HCT116 (cell line): Measurements from ENCODE around the gene ARHGAP9. TPM values are rescaled to one million over a fixed set of nuclear protein-coding genes. Genes with fewer than 3 reads are reported as not detected.

ENCODE experiments used
- ATAC-seq: fragments of 200-7000 bp; cut with Tn5 transposase; 2 replicates; pipeline ENCODE4 v1.9.1; 2020; ENCODE audit warnings: mild to moderate bottlenecking, moderate library complexity
- BruUV-seq: library from RNA; stranded (reverse); fragments of 400-500 nt; replicated peaks from 2 replicates; lab custom pipeline; 2021; lab: Mats Ljungman, UMichigan
- CTCF ChIA-PET: fragments of 300-600 bp; sonication (Branson Sonifier 250); formaldehyde crosslinking; loops from one replicate; lab custom pipeline; 2021; ENCODE audit warnings: antibody characterized with exemption; lab: Charles Lee
- POLR2A ChIA-PET: fragments of 300-600, 350-600 bp; sonication (Branson Sonifier 250); formaldehyde crosslinking; loops from one replicate; lab custom pipeline; 2021; ENCODE audit warnings: antibody characterized with exemption; lab: Charles Lee
- RAD21 ChIA-PET, 2 experiments: fragments of 300-600 bp; sonication (Branson Sonifier 250); formaldehyde crosslinking; loops; one replicate each; lab custom pipeline; 2023; ENCODE audit warnings: low total read pairs in 2 of 2; ENCODE audit not compliant: uncharacterized antibody in 2 of 2, unreplicated experiment in 2 of 2, low non-redundant PET in 1 of 2; lab: Charles Lee
- DNase-seq: peaks from one replicate; pipeline ENCODE4 v3.0.0-alpha.2; 2010; ENCODE audit warnings: low read depth, low spot score
- H2AFZ ChIP-seq: fragments of 200-600 bp; shearing (Covaris generic), sonication (generic); 2 replicates; pipeline ENCODE4 v1.6.1; 2017; ENCODE audit warnings: low read depth, mixed run types, mixed read lengths, antibody characterized with exemption, low read length; ENCODE audit not compliant: poor library complexity, severe bottlenecking
- H3K27ac ChIP-seq: 2 replicates; pipeline ENCODE4 v1.5.1; 2012; ENCODE audit warnings: low read depth, low read length
- H3K27me3 ChIP-seq: fragments of 200-600 bp; sonication (generic); 2 replicates; pipeline ENCODE4 v1.6.1; 2016; ENCODE audit warnings: mixed run types, low read length, mixed read lengths; ENCODE audit not compliant: insufficient read depth
- H3K36me3 ChIP-seq, 2 experiments: fragments of 200-500 bp in 1 of 2; fragments of 200-600 bp in 1 of 2; sonication (Bioruptor generic) in 1 of 2; sonication (generic) in 1 of 2; 2 replicates each; pipeline versions ENCODE4 v1.5.1 to v1.6.1; 2014 to 2016; ENCODE audit warnings: low read length in 2 of 2, inconsistent platforms in 1 of 2, mixed read lengths in 1 of 2, mixed run types in 1 of 2; ENCODE audit not compliant: insufficient read depth in 2 of 2, control insufficient read depth in 1 of 2
- H3K4me1 ChIP-seq, 2 experiments: fragments of 200-600 bp in 1 of 2; sonication (generic) in 1 of 2; 2 replicates each; pipeline versions ENCODE4 v1.5.1 to v1.6.1; 2012 to 2017; ENCODE audit warnings: low read length in 2 of 2, inconsistent platforms in 1 of 2, mild to moderate bottlenecking in 1 of 2, mixed read lengths in 1 of 2, mixed run types in 1 of 2, moderate library complexity in 1 of 2; ENCODE audit not compliant: insufficient read depth in 2 of 2, control insufficient read depth in 1 of 2
- H3K4me2 ChIP-seq: fragments of 200-600 bp; sonication (generic); 2 replicates; pipeline ENCODE4 v1.6.1; 2017; ENCODE audit warnings: mixed run types, low read length, mixed read lengths
- H3K4me3 ChIP-seq, 2 experiments: fragments of 200-600 bp in 1 of 2; sonication (generic) in 1 of 2; replicated peaks in 1 of 2; 2 replicates each; pipeline ENCODE4 v1.5.1; 2011 to 2016; ENCODE audit warnings: low read length in 2 of 2, control low read depth in 1 of 2, low read depth in 1 of 2, mild to moderate bottlenecking in 1 of 2, mixed read lengths in 1 of 2, mixed run types in 1 of 2
- H3K79me2 ChIP-seq: fragments of 200-600 bp; sonication (generic); 2 replicates; pipeline ENCODE4 v1.6.1; 2017; ENCODE audit warnings: mild to moderate bottlenecking, mixed run types, low read length, moderate library complexity, mixed read lengths; ENCODE audit not compliant: insufficient read depth
- H3K9ac ChIP-seq: fragments of 200-600 bp; sonication (generic); 2 replicates; pipeline ENCODE4 v1.6.1; 2016; ENCODE audit warnings: low read length, mixed read lengths
- H3K9me2 ChIP-seq: fragments of 200-600 bp; sonication (generic), shearing (Covaris generic); 2 replicates; pipeline ENCODE4 v1.6.1; 2017; ENCODE audit warnings: mixed run types, mild to moderate bottlenecking, moderate library complexity; ENCODE audit not compliant: insufficient read depth
- H3K9me3 ChIP-seq, 2 experiments: fragments of 200-500 bp in 1 of 2; fragments of 200-600 bp in 1 of 2; sonication (Bioruptor generic) in 1 of 2; sonication (generic) in 1 of 2; 2 replicates each; pipeline ENCODE4 v1.6.1; 2014 to 2017; ENCODE audit warnings: low read length in 2 of 2, mixed read lengths in 2 of 2, inconsistent platforms in 1 of 2, low read depth in 1 of 2, mild to moderate bottlenecking in 1 of 2, mixed run types in 1 of 2, moderate library complexity in 1 of 2; ENCODE audit not compliant: control insufficient read depth in 1 of 2, insufficient read depth in 1 of 2
- H4K20me1 ChIP-seq: fragments of 200-600 bp; sonication (generic), shearing (Covaris generic); 2 replicates; pipeline ENCODE4 v1.6.1; 2017; ENCODE audit warnings: mixed run types, mild to moderate bottlenecking, moderate library complexity; ENCODE audit not compliant: insufficient read depth
- CEBPB ChIP-seq: IDR thresholded peaks from 2 replicates; pipeline ENCODE4 v1.6.1; 2012; ENCODE audit warnings: low read depth
- EZH2 ChIP-seq: fragments of 200-600 bp; sonication (generic); IDR thresholded peaks from 2 replicates; pipeline ENCODE4 v1.6.1; 2017; ENCODE audit warnings: antibody characterized with exemption, mixed run types
- EZH2phosphoT487 ChIP-seq: fragments of 200-600 bp; IDR thresholded peaks from 2 replicates; pipeline ENCODE4 v1.6.1; 2018; ENCODE audit warnings: antibody characterized with exemption, borderline replicate concordance
- FOSL1 ChIP-seq: IDR thresholded peaks from 2 replicates; pipeline ENCODE4 v1.6.1; 2012; ENCODE audit warnings: low read depth
- JUND ChIP-seq: IDR thresholded peaks from 2 replicates; pipeline ENCODE4 v1.6.1; 2012
- POLR2A ChIP-seq: IDR thresholded peaks from 2 replicates; pipeline ENCODE4 v1.7.0; 2011; ENCODE audit warnings: borderline replicate concordance; ENCODE audit not compliant: insufficient read depth, insufficient read length; ENCODE audit errors: extremely low read depth
- SIN3A ChIP-seq: IDR thresholded peaks from 2 replicates; pipeline ENCODE4 v1.6.1; 2012; ENCODE audit warnings: low read depth
- SP1 ChIP-seq: IDR thresholded peaks from 2 replicates; pipeline ENCODE4 v1.6.1; 2012; ENCODE audit warnings: low read depth
- SRF ChIP-seq: IDR thresholded peaks from 2 replicates; pipeline ENCODE4 v1.6.1; 2012; ENCODE audit warnings: low read depth
- ZBTB33 ChIP-seq: IDR thresholded peaks from 2 replicates; pipeline ENCODE4 v1.6.1; 2011; ENCODE audit warnings: mild to moderate bottlenecking, low read length, moderate library complexity; ENCODE audit not compliant: insufficient replicate concordance; ENCODE audit errors: extremely low read depth
- ZFX ChIP-seq: fragments of 450-650 bp; IDR thresholded peaks from 2 replicates; pipeline ENCODE4 v1.6.1; 2017
- ZNF274 ChIP-seq: fragments of 200-500 bp; sonication (Bioruptor generic); IDR thresholded peaks from 2 replicates; pipeline ENCODE4 v1.6.1; 2014; ENCODE audit warnings: mild to moderate bottlenecking, low read depth, low read length, inconsistent platforms
- intact Hi-C: fragments of 100-400 bp; cut with micrococcal nuclease; formaldehyde crosslinking; loops from 2 replicates; pipeline ENCODE4 v1.10.0; 2022
- total RNA-seq: library from RNA; stranded (reverse); gene quantifications from one replicate; pipeline ENCODE4 v1.2.1, GENCODE V29; 2021; ENCODE audit not compliant: unreplicated experiment

The ARHGAP9 gene
- total RNA-seq, 1 experiment from 2014 or later: 0.84 TPM

- Histone ChIP-seq H4K20me1 (no peaks in the 10 kb centered on the region), H3K9me3 (no peaks in the 10 kb centered on the region), H3K79me2 (peaks cover 18% of the 10 kb centered on the region), H3K9me2 (no peaks in the 10 kb centered on the region), H3K4me3 (no peak overlapping the region), H3K36me3 (no peaks in the 10 kb centered on the region), H3K9ac (no peak overlapping the region), H3K27me3 (no peaks in the 10 kb centered on the region), H3K27ac (no peak overlapping the region), H3K4me2 (no peak overlapping the region), H3K4me1 (peaks cover 4 to 19% of the 10 kb centered on the region in 2 experiments; a peak in 3 of 4 replicates), H2AFZ (no peak overlapping the region)
- POLR2A ChIA-PET: interaction anchor here (0.6 kb wide), 1 partner anchor 169 kb away, joined by 3 read pairs; no protein-coding TSS in a partner anchor
- no TSS peak for BruUV-seq
- CTCF ChIA-PET: interaction anchor here (1.0 kb wide), 1 partner anchor 19 kb away, joined by 3 read pairs; no protein-coding TSS in a partner anchor
- no peak for DNase-seq
- no peak for TF ChIP-seq ZFX
- no peak for TF ChIP-seq FOSL1
- TF ChIP-seq POLR2A: no peak
- no peak for TF ChIP-seq SP1
- no peak for TF ChIP-seq CEBPB
- TF ChIP-seq SRF: no peak
- no peak for TF ChIP-seq EZH2
- TF ChIP-seq EZH2phosphoT487: no peak
- no peak for TF ChIP-seq JUND
- TF ChIP-seq SIN3A: no peak
- TF ChIP-seq ZNF274: no peak
- no peak for TF ChIP-seq ZBTB33
- RAD21 ChIA-PET: no interaction called here
- no peak for ATAC-seq
- intact Hi-C loops: no loop called here
Observed at GRCh38 chr12:57433370-57433769, 46.3 kb downstream of the ARHGAP9 start.
